Measurements from ENCODE around the gene MPRIP. TPM values are rescaled to one million over a fixed set of nuclear protein-coding genes. Genes with fewer than 3 reads are reported as not detected.

MPRIP gene
- total RNA-seq, 1 donor from 2014 or later: 350 TPM

GRCh38 chr17:17057057-17057551, 14.8 kb downstream of the MPRIP start:
- no peak for TF ChIP-seq CTCF (IDR thresholded peaks at IDR 0.05; ENCODE audit: borderline replicate concordance)
- intact Hi-C loops (cut with micrococcal nuclease): no loop called here
- no peak for DNase-seq
- peak overlapping the region; percentile 7 for H3K27ac ChIP-seq (replicated peaks)
- H3K36me3 ChIP-seq: peaks cover 4% of the 10 kb centered on the region
- no peak overlapping the region for H3K4me3 ChIP-seq
- H3K27me3 ChIP-seq (ENCODE audit: low read depth): no peaks in the 10 kb centered on the region
- peaks cover 99% of the 10 kb centered on the region for H3K4me1 ChIP-seq
- no peaks in the 10 kb centered on the region for H3K9me3 ChIP-seq (replicated peaks)

DNA sequence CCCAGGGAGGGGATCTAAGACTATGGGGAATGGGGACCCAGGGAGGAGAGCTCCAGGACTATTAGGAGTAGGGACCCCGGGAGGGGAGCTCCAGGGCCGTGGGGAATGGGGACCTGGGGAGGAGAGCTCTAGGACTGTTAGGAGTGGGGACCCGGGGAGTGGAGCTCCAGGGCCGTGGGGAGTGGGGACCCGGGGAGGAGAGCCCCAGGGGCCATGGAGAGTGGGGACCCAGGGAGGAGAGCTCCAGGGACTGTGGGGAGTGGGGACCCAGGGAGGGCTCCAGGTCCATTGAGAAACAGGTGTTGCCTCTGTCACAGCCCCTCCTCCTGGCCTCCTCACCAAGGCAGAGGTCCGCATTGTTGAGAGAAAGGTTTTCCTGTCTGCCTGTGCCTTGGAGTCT, 16.0 kb downstream of the MPRIP start:
- Histone ChIP-seq H3K4me1 (peaks cover 99% of the 10 kb centered on the region), H3K9me3 (replicated peaks) (no peaks in the 10 kb centered on the region), H3K4me3 (no peak overlapping the region), H3K27me3 (ENCODE audit: low read depth) (no peaks in the 10 kb centered on the region), H3K27ac (replicated peaks) (peak overlapping the region; percentile 27), H3K36me3 (peaks cover 4% of the 10 kb centered on the region)
- no peak for TF ChIP-seq CTCF (IDR thresholded peaks at IDR 0.05; ENCODE audit: borderline replicate concordance)
- DNase-seq: no peak
- intact Hi-C loops (cut with micrococcal nuclease): no loop called here

GRCh38 chr17:17059301-17059890, 17.1 kb downstream of the MPRIP start:
- H3K4me1 ChIP-seq: peaks cover 99% of the 10 kb centered on the region
- DNase-seq: no peak
- intact Hi-C loops (cut with micrococcal nuclease): no loop called here
- H3K4me3 ChIP-seq: no peak overlapping the region
- no peak for TF ChIP-seq CTCF (IDR thresholded peaks at IDR 0.05; ENCODE audit: borderline replicate concordance)
- H3K9me3 ChIP-seq (replicated peaks): no peaks in the 10 kb centered on the region
- H3K27me3 ChIP-seq (ENCODE audit: low read depth): no peaks in the 10 kb centered on the region
- H3K36me3 ChIP-seq: peaks cover 4% of the 10 kb centered on the region
- H3K27ac ChIP-seq (replicated peaks): no peak overlapping the region

DNA sequence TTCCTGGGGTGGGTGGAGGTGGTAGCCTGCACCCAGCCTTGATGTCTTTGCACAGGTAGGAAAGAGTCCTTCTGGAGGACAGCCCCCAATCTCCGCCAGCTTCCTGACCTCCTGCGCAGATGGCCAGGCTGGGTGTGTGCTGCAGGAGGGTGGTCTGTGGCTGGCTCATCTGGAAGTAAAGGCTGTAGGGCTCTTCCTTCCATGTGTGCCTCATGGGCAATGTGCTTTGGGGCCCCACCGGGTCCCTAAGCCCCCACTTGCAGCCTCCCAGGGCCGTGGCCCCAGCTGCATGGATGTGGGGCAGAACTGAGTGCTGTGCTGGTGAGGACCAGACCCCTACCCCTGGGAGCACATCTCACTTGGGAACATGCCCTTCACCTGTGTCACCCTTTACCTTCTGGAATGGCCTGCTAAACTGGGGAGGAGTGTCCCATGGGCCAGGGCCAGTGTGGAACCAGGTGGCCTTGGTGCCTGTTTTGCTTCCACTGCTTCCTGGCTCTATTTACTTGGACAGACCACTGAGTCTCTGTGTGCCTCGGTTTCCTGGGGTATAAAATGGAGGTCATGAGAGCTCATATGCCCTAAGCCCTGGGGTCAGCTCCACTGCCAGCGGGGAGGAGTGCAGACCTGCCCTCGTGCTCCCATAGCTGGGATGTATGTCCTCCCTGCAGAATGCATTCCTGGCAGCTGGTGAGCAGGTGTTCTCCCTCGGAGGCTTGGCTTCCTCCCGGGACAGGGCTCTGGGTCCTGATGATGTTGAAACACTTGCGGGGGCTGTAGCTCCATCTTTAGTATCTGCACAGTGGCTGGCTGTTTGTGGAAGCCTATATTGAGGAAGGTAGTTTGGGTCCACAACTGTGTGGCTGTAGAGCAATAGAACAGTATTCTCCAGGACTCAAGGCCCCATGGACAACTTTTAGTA, 18.0 kb downstream of the MPRIP start:
- peak overlapping the region; percentile 46 for H3K27ac ChIP-seq (replicated peaks)
- peaks cover 99% of the 10 kb centered on the region for H3K4me1 ChIP-seq
- peaks cover 4% of the 10 kb centered on the region for H3K36me3 ChIP-seq
- intact Hi-C loops (cut with micrococcal nuclease): no loop called here
- DNase-seq: no peak
- no peak overlapping the region for H3K4me3 ChIP-seq
- no peaks in the 10 kb centered on the region for H3K9me3 ChIP-seq (replicated peaks)
- no peak for TF ChIP-seq CTCF (IDR thresholded peaks at IDR 0.05; ENCODE audit: borderline replicate concordance)
- no peaks in the 10 kb centered on the region for H3K27me3 ChIP-seq (ENCODE audit: low read depth)

- DNase-seq: no peak
- Histone ChIP-seq H3K36me3 (peaks cover 4% of the 10 kb centered on the region), H3K27ac (replicated peaks) (peak overlapping the region; percentile 46), H3K4me3 (no peak overlapping the region), H3K4me1 (peaks cover 99% of the 10 kb centered on the region), H3K27me3 (ENCODE audit: low read depth) (no peaks in the 10 kb centered on the region), H3K9me3 (replicated peaks) (no peaks in the 10 kb centered on the region)
- TF ChIP-seq CTCF (IDR thresholded peaks at IDR 0.05; ENCODE audit: borderline replicate concordance): no peak
- intact Hi-C loops (cut with micrococcal nuclease): no loop called here
These were observed 18.7 kb downstream of the MPRIP start for GRCh38 chr17:17060930-17061329.
